ENCODE data around the gene FOXL1. TPM values are rescaled to one million over a fixed set of nuclear protein-coding genes. Genes with fewer than 3 reads are reported as not detected.

Gene FOXL1
- total RNA-seq, 2 experiments from 2014 or later: not detected

GRCh38 chr16:86566966-86567700 lies 11.2 kb upstream of the FOXL1 start:
- no peaks in the 10 kb centered on the region for H3K36me3 Mint-ChIP-seq (ENCODE audit: low read depth)
- peaks cover 13% of the 10 kb centered on the region for H3K4me1 Mint-ChIP-seq
- no peak overlapping the region for H3K4me3 Mint-ChIP-seq
- no peaks in the 10 kb centered on the region for H3K9me3 Mint-ChIP-seq
- ChIA-PET POLR2A (no interaction called here), CTCF (no interaction called here)
- H3K27ac Mint-ChIP-seq: no peak overlapping the region
- no peak for DNase-seq
- peaks cover 65% of the 10 kb centered on the region for H3K27me3 Mint-ChIP-seq

DNA sequence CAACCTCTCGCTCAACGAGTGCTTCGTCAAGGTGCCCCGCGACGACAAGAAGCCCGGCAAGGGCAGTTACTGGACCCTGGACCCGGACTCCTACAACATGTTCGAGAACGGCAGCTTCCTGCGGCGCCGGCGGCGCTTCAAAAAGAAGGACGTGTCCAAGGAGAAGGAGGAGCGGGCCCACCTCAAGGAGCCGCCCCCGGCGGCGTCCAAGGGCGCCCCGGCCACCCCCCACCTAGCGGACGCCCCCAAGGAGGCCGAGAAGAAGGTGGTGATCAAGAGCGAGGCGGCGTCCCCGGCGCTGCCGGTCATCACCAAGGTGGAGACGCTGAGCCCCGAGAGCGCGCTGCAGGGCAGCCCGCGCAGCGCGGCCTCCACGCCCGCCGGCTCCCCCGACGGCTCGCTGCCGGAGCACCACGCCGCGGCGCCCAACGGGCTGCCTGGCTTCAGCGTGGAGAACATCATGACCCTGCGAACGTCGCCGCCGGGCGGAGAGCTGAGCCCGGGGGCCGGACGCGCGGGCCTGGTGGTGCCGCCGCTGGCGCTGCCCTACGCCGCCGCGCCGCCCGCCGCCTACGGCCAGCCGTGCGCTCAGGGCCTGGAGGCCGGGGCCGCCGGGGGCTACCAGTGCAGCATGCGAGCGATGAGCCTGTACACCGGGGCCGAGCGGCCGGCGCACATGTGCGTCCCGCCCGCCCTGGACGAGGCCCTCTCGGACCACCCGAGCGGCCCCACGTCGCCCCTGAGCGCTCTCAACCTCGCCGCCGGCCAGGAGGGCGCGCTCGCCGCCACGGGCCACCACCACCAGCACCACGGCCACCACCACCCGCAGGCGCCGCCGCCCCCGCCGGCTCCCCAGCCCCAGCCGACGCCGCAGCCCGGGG lies 10.4 kb upstream of the FOXL1 start:
- Mint-ChIP-seq H3K36me3 (ENCODE audit: low read depth) (no peaks in the 10 kb centered on the region), H3K9me3 (no peaks in the 10 kb centered on the region), H3K4me3 (no peak overlapping the region), H3K27me3 (peaks cover 65% of the 10 kb centered on the region), H3K4me1 (peaks cover 13% of the 10 kb centered on the region), H3K27ac (no peak overlapping the region)
- DNase-seq: no peak
- ChIA-PET CTCF (no interaction called here), POLR2A (no interaction called here)

DNA sequence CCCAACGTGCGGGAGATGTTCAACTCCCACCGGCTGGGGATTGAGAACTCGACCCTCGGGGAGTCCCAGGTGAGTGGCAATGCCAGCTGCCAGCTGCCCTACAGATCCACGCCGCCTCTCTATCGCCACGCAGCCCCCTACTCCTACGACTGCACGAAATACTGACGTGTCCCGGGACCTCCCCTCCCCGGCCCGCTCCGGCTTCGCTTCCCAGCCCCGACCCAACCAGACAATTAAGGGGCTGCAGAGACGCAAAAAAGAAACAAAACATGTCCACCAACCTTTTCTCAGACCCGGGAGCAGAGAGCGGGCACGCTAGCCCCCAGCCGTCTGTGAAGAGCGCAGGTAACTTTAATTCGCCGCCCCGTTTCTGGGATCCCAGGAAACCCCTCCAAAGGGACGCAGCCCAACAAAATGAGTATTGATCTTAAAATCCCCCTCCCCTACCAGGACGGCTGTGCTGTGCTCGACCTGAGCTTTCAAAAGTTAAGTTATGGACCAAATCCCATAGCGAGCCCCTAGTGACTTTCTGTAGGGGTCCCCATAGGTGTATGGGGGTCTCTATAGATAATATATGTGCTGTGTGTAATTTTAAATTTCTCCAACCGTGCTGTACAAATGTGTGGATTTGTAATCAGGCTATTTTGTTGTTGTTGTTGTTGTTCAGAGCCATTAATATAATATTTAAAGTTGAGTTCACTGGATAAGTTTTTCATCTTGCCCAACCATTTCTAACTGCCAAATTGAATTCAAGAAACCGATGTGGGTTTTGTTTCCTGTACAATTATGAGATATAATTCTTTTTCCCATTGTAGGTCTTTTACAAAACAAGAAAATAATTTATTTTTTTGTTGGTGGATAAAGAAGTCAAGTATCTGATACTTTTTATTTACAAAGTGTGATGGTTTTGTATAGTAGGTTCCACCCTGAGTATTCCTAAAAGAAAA lies 9.4 kb upstream of the FOXL1 start:
- H3K27me3 Mint-ChIP-seq: peaks cover 67% of the 10 kb centered on the region
- H3K9me3 Mint-ChIP-seq: no peaks in the 10 kb centered on the region
- no peaks in the 10 kb centered on the region for H3K36me3 Mint-ChIP-seq (ENCODE audit: low read depth)
- DNase-seq: no peak
- H3K4me1 Mint-ChIP-seq: peaks cover 10% of the 10 kb centered on the region
- POLR2A ChIA-PET: no interaction called here
- H3K27ac Mint-ChIP-seq: peak overlapping the region; percentile 41
- H3K4me3 Mint-ChIP-seq: no peak overlapping the region
- CTCF ChIA-PET: no interaction called here

GRCh38 chr16:86569701-86570447 lies 8.5 kb upstream of the FOXL1 start:
- Mint-ChIP-seq H3K27ac (no peak overlapping the region), H3K9me3 (no peaks in the 10 kb centered on the region), H3K4me3 (no peak overlapping the region), H3K4me1 (peaks cover 6% of the 10 kb centered on the region), H3K36me3 (ENCODE audit: low read depth) (no peaks in the 10 kb centered on the region), H3K27me3 (peaks cover 66% of the 10 kb centered on the region)
- ChIA-PET POLR2A (no interaction called here), CTCF (no interaction called here)
- no peak for DNase-seq

DNA sequence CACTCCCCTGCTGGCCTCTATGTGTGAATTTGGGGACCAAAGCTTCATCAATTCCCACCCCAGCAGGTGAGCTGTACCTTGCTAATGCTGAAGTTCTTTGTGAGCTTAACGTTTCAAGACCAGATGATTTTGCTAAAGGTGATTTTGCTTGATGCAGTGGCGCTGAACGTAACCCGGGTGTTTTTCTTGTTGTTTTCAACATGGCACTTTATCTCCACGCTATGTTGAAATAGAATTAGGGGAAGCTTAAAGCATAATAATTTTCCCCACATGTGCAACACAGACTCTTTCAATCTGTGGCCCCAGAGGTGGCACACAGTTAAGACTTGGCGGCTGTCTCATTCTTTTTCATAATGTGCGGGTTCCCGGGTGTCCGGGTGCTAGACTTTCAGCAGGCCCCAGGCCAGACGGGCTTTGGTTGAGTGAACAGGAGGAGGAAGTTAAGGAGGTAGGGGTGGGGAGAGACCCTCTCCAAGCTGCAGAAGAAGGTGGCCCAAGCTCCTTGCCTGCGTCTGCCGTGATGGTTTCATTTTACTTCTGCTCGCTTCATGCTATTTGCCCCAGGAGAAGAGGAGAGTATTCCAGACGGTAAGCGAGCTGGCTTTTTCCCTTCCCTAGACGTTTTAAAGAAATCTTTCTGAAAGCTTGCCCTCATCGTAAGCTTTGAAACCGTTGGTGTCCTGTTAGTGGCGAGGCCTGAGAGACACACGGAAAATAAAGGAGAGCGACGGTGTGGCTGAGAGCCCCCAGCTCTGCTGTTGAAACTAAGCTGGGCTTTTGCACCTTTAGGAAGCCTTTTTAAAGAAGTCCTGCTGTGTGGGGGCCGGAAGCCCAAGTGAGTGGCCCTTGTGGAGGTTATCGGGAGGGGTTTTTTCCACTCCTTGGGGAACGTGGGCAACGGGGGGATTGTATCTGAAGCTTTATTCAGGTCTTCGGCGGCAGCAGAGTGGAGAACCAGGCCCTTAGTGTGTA lies 7.5 kb upstream of the FOXL1 start:
- CTCF ChIA-PET: no interaction called here
- POLR2A ChIA-PET: no interaction called here
- Mint-ChIP-seq H3K4me3 (no peak overlapping the region), H3K9me3 (no peaks in the 10 kb centered on the region), H3K27ac (no peak overlapping the region), H3K27me3 (peaks cover 65% of the 10 kb centered on the region), H3K36me3 (ENCODE audit: low read depth) (no peaks in the 10 kb centered on the region), H3K4me1 (peaks cover 5% of the 10 kb centered on the region)
- DNase-seq: no peak

GRCh38 chr16:86571530-86571915 lies 6.8 kb upstream of the FOXL1 start:
- H3K9me3 Mint-ChIP-seq: no peaks in the 10 kb centered on the region

DNA sequence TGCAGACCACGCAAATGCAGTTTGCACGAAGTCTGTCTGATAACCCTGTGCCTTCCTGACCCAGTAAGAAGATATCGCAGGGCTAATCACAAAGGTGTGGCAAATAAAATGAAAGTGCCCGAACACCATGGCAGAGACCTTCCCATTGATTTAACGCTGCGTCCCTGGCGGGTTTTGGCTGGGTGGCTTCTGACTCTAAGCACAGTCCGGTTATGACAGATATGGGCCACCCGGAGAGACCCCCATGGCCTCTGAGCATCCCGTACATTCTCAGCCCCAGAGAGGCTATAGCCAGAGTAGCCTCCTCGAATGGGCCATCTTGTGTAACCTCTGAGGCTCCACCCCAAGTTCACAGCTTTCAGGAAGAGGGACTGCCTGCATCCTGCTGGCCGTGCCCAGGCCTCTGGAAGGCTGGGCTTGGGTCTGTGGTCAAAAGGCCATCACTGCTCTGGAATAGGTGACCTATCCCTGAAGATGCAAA lies 6.3 kb upstream of the FOXL1 start:
- no peak for DNase-seq
- POLR2A ChIA-PET: no interaction called here
- CTCF ChIA-PET: no interaction called here
- no peaks in the 10 kb centered on the region for H3K9me3 Mint-ChIP-seq
- no peak overlapping the region for H3K4me3 Mint-ChIP-seq
- peaks cover 66% of the 10 kb centered on the region for H3K27me3 Mint-ChIP-seq
- no peaks in the 10 kb centered on the region for H3K36me3 Mint-ChIP-seq (ENCODE audit: low read depth)
- peaks cover 8% of the 10 kb centered on the region for H3K4me1 Mint-ChIP-seq
- no peak overlapping the region for H3K27ac Mint-ChIP-seq

More at GRCh38 chr16:86571530-86571915, 6.8 kb upstream of the FOXL1 start:
- Mint-ChIP-seq H3K27me3 (peaks cover 64% of the 10 kb centered on the region), H3K4me1 (peaks cover 8% of the 10 kb centered on the region), H3K4me3 (no peak overlapping the region), H3K27ac (no peak overlapping the region), H3K36me3 (ENCODE audit: low read depth) (no peaks in the 10 kb centered on the region)
- ChIA-PET POLR2A (no interaction called here), CTCF (no interaction called here)
- no peak for DNase-seq

DNA sequence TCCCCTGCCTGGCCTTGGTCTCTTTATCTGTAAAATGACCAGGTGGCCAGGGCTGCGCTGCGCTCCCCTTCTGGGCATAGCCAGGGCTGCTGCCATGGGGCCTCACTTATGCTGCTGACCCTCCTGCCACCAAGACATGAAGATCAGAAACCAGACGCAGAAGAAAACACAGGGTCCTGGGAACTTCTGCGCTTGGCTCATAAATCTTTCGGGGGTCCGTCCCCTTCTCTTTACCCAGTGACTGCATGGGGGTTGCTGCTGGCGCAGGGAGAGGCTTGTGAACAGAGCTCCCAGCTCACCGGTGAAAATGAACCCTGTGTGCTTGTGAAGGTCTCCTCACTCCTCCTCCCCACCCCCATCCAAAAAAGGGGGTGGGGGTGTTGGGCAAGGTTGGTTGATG lies 5.7 kb upstream of the FOXL1 start:
- no peak overlapping the region for H3K27ac Mint-ChIP-seq
- H3K27me3 Mint-ChIP-seq: peaks cover 66% of the 10 kb centered on the region
- ChIA-PET POLR2A (no interaction called here), CTCF (no interaction called here)
- H3K4me1 Mint-ChIP-seq: peaks cover 4% of the 10 kb centered on the region
- H3K4me3 Mint-ChIP-seq: no peak overlapping the region
- H3K9me3 Mint-ChIP-seq: no peaks in the 10 kb centered on the region
- H3K36me3 Mint-ChIP-seq (ENCODE audit: low read depth): no peaks in the 10 kb centered on the region
- no peak for DNase-seq

GRCh38 chr16:86573215-86573614 lies 5.1 kb upstream of the FOXL1 start:
- ChIA-PET CTCF (no interaction called here), POLR2A (no interaction called here)
- Mint-ChIP-seq H3K36me3 (ENCODE audit: low read depth) (no peaks in the 10 kb centered on the region), H3K9me3 (no peaks in the 10 kb centered on the region), H3K4me3 (no peak overlapping the region), H3K27ac (no peak overlapping the region), H3K4me1 (peaks cover 4% of the 10 kb centered on the region), H3K27me3 (peaks cover 72% of the 10 kb centered on the region)
- DNase-seq: no peak

DNA sequence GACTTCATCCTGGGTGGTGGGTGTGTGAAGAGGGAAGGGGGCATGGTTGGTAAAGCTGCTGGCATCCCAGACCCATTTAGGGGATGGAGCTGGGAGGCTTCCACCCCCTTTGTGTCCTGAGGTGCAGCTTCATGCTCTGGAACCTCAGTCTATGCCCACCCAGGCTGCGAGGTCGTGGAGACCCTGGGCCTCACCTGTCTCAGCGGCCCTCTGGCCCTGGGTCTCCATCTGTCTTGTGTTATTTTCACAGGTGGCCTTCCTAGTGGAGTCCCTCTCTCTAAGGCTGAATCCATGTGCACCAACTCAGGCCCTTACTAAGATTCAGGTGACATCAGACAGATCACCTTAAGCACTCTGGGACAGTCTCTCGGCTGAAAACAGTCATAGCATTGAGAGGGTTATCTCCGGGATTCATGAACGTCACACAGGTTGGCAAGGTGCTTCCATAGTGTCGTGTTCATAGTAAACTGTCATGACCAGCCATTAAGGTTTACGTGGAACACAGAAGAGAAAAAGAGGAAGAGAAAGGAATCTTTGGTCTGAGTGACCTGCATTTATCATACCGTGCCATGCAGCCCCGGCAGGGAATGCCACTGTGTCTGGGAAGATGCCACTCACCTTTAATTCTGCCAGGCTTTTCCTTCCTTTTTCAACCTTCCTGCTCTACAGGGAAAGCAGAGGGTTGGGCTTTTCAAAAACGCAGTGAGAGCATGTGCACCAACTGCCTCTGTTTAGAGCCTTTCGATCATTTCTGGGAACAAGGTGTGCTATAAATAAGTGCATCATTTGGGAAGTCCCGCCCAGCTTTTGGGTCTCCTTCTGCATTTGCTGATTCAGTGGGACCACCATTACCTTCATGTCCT lies 4.5 kb upstream of the FOXL1 start:
- ChIA-PET CTCF (no interaction called here), POLR2A (no interaction called here)
- Mint-ChIP-seq H3K9me3 (no peaks in the 10 kb centered on the region), H3K4me1 (peaks cover 4% of the 10 kb centered on the region), H3K27me3 (peaks cover 72% of the 10 kb centered on the region), H3K4me3 (no peak overlapping the region), H3K27ac (no peak overlapping the region), H3K36me3 (ENCODE audit: low read depth) (no peaks in the 10 kb centered on the region)
- no peak for DNase-seq

DNA sequence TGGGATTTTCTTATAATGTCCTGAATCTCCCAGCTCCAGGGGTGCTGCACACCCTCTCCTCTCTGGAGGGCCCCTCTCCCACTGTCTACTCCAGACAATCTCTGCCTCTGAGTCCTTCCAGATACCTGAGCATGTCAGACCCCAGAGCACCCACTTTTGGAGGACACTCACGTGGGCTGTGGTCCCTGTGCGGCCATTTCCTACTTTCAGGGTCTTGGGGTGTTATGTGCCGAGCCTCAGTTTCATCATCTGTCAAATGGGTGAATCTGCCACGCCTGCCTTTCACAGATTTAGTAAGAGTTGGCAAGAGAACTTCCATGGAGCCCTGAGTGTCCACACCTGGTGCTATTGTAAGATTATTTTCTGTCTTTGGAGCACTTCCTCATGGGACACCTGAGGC lies 3.7 kb upstream of the FOXL1 start:
- Mint-ChIP-seq H3K27ac (no peak overlapping the region), H3K4me3 (no peak overlapping the region), H3K9me3 (no peaks in the 10 kb centered on the region), H3K27me3 (peaks cover 68% of the 10 kb centered on the region), H3K36me3 (ENCODE audit: low read depth) (no peaks in the 10 kb centered on the region), H3K4me1 (peaks cover 4% of the 10 kb centered on the region)
- ChIA-PET POLR2A (no interaction called here), CTCF (interaction anchor here (0.6 kb wide), 1 partner anchor 16 kb away, joined by 5 read pairs; no protein-coding TSS in a partner anchor)
- DNase-seq: no peak
